GM11168 (cell line): ENCODE results near the gene SYT6.

Experiments used
- in situ Hi-C: fragments of 300-500 bp; cut with MboI; formaldehyde crosslinking; loops from one replicate; pipeline ENCODE4 v1.12.0; 2022; ENCODE audit warnings: low sequenced_read_pairs; ENCODE audit not compliant: unreplicated experiment

SYT6 gene

GRCh38 chr1:114097109-114097508 lies 56.6 kb downstream of the SYT6 start:
- in situ Hi-C loops = no loop called here

GRCh38 chr1:114094675-114095074 lies 59.0 kb downstream of the SYT6 start:
- in situ Hi-C loops = no loop called here

GRCh38 chr1:114094363-114094634 lies 59.4 kb downstream of the SYT6 start:
- in situ Hi-C loops = no loop called here

- in situ Hi-C loops = no loop called here
Measured at GRCh38 chr1:114093624-114094362, 59.9 kb downstream of the SYT6 start.

- in situ Hi-C loops = no loop called here
Measured at GRCh38 chr1:114092186-114093062, 61.2 kb downstream of the SYT6 start.

- in situ Hi-C loops = no loop called here
Measured at GRCh38 chr1:114091711-114092110, 62.0 kb downstream of the SYT6 start.

GRCh38 chr1:114090738-114091505 lies 62.7 kb downstream of the SYT6 start:
- in situ Hi-C loops = no loop called here

GRCh38 chr1:114089502-114090138 lies 64.0 kb downstream of the SYT6 start:
- in situ Hi-C loops = no loop called here

GRCh38 chr1:114088392-114089299 lies 65.0 kb downstream of the SYT6 start:
- in situ Hi-C loops = no loop called here

- in situ Hi-C loops = no loop called here
Measured at GRCh38 chr1:114087495-114087894, 66.2 kb downstream of the SYT6 start.

GRCh38 chr1:114086601-114087368 lies 66.9 kb downstream of the SYT6 start:
- in situ Hi-C loops = no loop called here

- in situ Hi-C loops = no loop called here
Measured at GRCh38 chr1:114082867-114083585, 70.6 kb downstream of the SYT6 start.

- in situ Hi-C loops = no loop called here
Measured at GRCh38 chr1:114082304-114082630, 71.4 kb downstream of the SYT6 start.

- in situ Hi-C loops = no loop called here
Measured at GRCh38 chr1:114081437-114082303, 72.0 kb downstream of the SYT6 start.

GRCh38 chr1:114080511-114081436 lies 72.9 kb downstream of the SYT6 start:
- in situ Hi-C loops = no loop called here

- in situ Hi-C loops = no loop called here
Measured at GRCh38 chr1:114079596-114080190, 74.0 kb downstream of the SYT6 start.
